B cell (primary cell): ENCODE data around the gene VWA8. TPM values are rescaled to one million over a fixed set of nuclear protein-coding genes. Genes with fewer than 3 reads are reported as not detected.

Source experiments
- ATAC-seq: fragments of 200-7000 bp; cut with Tn5 transposase; one replicate; pipeline ENCODE4 v1.10.0; 2021; ENCODE audit warnings: low read depth, mild to moderate bottlenecking, moderate number of reproducible peaks, moderate library complexity
- CTCF ChIA-PET: fragments of 350-600 bp; sonication (Branson Sonifier 250); formaldehyde crosslinking; loops from one replicate; lab custom pipeline; 2021; ENCODE audit warnings: antibody characterized with exemption, inconsistent platforms; lab: Charles Lee
- POLR2A ChIA-PET: fragments of 350-600 bp; sonication (Branson Sonifier 250); formaldehyde crosslinking; loops from one replicate; lab custom pipeline; 2021; ENCODE audit warnings: antibody characterized with exemption; lab: Charles Lee
- DNase-seq: peaks from one replicate; pipeline ENCODE4 v3.0.0; 2013
- H2AFZ ChIP-seq: 2 replicates; pipeline ENCODE4 v1.6.1; 2012; ENCODE audit warnings: mild to moderate bottlenecking, low read depth, low read length; ENCODE audit not compliant: insufficient read depth, poor library complexity, severe bottlenecking
- H3K27ac ChIP-seq, 2 donors: 1 replicate in 1 of 2; 2 replicates in 1 of 2; pipeline ENCODE4 v1.5.1; 2012 to 2013; ENCODE audit warnings: low read length in 2 of 2, mild to moderate bottlenecking in 2 of 2, moderate library complexity in 1 of 2
- H3K27me3 ChIP-seq, 4 experiments: fragments of 200-600 bp in 1 of 4; sonication (generic) in 1 of 4; replicated peaks in 1 of 4; 1 replicate in 2 of 4; 2 replicates in 2 of 4; pipeline versions ENCODE4 v1.6.1 to v1.7.0; 2013 to 2016; ENCODE audit warnings: low read length in 3 of 4, mild to moderate bottlenecking in 2 of 4, mixed read lengths in 1 of 4, moderate library complexity in 1 of 4; ENCODE audit not compliant: insufficient read depth in 4 of 4, control insufficient read depth in 3 of 4; ENCODE audit errors: control extremely low read depth in 1 of 4
- H3K36me3 ChIP-seq, 2 experiments: replicated peaks in 1 of 2; 1 replicate in 1 of 2; 2 replicates in 1 of 2; pipeline versions ENCODE4 v1.6.1 to v1.7.1; 2013; ENCODE audit warnings: low read length in 1 of 2; ENCODE audit not compliant: insufficient read depth in 2 of 2, control insufficient read depth in 1 of 2; ENCODE audit errors: control extremely low read depth in 1 of 2, extremely low read depth in 1 of 2
- H3K4me1 ChIP-seq, 2 donors: fragments of 200-600 bp in 1 of 2; sonication (generic) in 1 of 2; 1 replicate in 1 of 2; 2 replicates in 1 of 2; pipeline versions ENCODE4 v1.5.1 to v1.6.1; 2013 to 2017; ENCODE audit warnings: low read length in 2 of 2; ENCODE audit not compliant: control insufficient read depth in 2 of 2, insufficient read depth in 2 of 2
- H3K4me2 ChIP-seq: replicated peaks from 2 replicates; pipeline ENCODE3; 2012; ENCODE audit warnings: mild to moderate bottlenecking, low read depth, low read length; ENCODE audit not compliant: poor library complexity, severe bottlenecking
- H3K4me3 ChIP-seq, 5 experiments: fragments of 200-600 bp in 1 of 5; sonication (generic) in 1 of 5; 1 replicate in 3 of 5; 2 replicates in 2 of 5; pipeline versions ENCODE4 v1.5.1 to v1.7.0; 2011 to 2016; ENCODE audit warnings: low read length in 4 of 5, mild to moderate bottlenecking in 4 of 5, low read depth in 2 of 5, control low read depth in 1 of 5, moderate library complexity in 1 of 5; ENCODE audit not compliant: insufficient read depth in 1 of 5; ENCODE audit errors: control extremely low read depth in 1 of 5, extremely low read depth in 1 of 5
- H3K79me2 ChIP-seq: fragments of 200-600 bp; sonication (generic); one replicate; pipeline ENCODE4 v1.6.0; 2016; ENCODE audit warnings: low read length; ENCODE audit not compliant: control insufficient read depth, insufficient read depth
- H3K9ac ChIP-seq: fragments of 200-600 bp; sonication (generic); 2 replicates; pipeline ENCODE4 v1.6.1; 2017; ENCODE audit warnings: mild to moderate bottlenecking, low read length, moderate library complexity
- H3K9me3 ChIP-seq, 3 donors: one replicate each; pipeline versions ENCODE4 v1.6.1 to v1.7.1; 2013; ENCODE audit warnings: low read length in 2 of 3; ENCODE audit not compliant: control insufficient read depth in 2 of 3, insufficient read depth in 1 of 3; ENCODE audit errors: control extremely low read depth in 1 of 3
- H4K20me1 ChIP-seq: 2 replicates; pipeline ENCODE4 v1.6.0; 2012; ENCODE audit warnings: mild to moderate bottlenecking, low read length; ENCODE audit not compliant: insufficient read depth, control insufficient read depth, poor library complexity, severe bottlenecking
- H3K27ac Mint-ChIP-seq: one replicate; pipeline ENCODE4 v1.8.0; 2021; ENCODE audit warnings: mixed read lengths
- H3K27me3 Mint-ChIP-seq: one replicate; pipeline ENCODE4 v1.8.0; 2021; ENCODE audit warnings: mixed read lengths
- H3K4me1 Mint-ChIP-seq: one replicate; pipeline ENCODE4 v1.8.0; 2021; ENCODE audit warnings: mixed read lengths
- H3K4me3 Mint-ChIP-seq: one replicate; pipeline ENCODE4 v1.8.0; 2021; ENCODE audit warnings: mixed read lengths
- H3K9me3 Mint-ChIP-seq: one replicate; pipeline ENCODE4 v1.8.0; 2022; ENCODE audit warnings: mixed read lengths; ENCODE audit not compliant: insufficient read depth
- EZH2 ChIP-seq: IDR thresholded peaks from 2 replicates; pipeline ENCODE4 v1.6.1; 2012; ENCODE audit warnings: borderline replicate concordance, low read depth, mild to moderate bottlenecking, moderate library complexity, low read length; ENCODE audit not compliant: insufficient read depth, poor library complexity, severe bottlenecking
- WGBS: methylation state at CpG from one replicate; pipeline ENCODE4 v1.1.5; 2013; ENCODE audit warnings: missing lambda C conversion rate; ENCODE audit not compliant: insufficient coverage; 5-methylcytosine and 5-hydroxymethylcytosine counted together
- intact Hi-C: fragments of 100-400 bp; cut with micrococcal nuclease; formaldehyde crosslinking; loops from one replicate; pipeline ENCODE4 v1.10.0; 2022
- polyA plus RNA-seq: library from polyadenylated mRNA; depleted of rRNA; stranded (reverse); fragments of >200 nt; gene quantifications from 2 replicates; pipeline ENCODE4 v1.2.3, GENCODE V29; 2012
- total RNA-seq, 2 donors: library from RNA; stranded (reverse); fragments of 120-200 nt in 1 of 2; gene quantifications; 1 replicate in 1 of 2; 2 replicates in 1 of 2; pipeline versions ENCODE4 v1.2.3 to v1.2.4, GENCODE V29; 2013 to 2022
- TF ChIP-seq, protein P1 (sequence below): fragments of 200-600 bp; IDR thresholded peaks from one replicate; pipeline ENCODE4 v1.8.0; 2022; ENCODE audit warnings: antibody characterized with exemption, mild to moderate bottlenecking

The VWA8 gene
- total and polyA plus RNA-seq, 2 donors (not counting 1 experiment from before 2014, with no cell fraction given) = 6.0 to 19.7 TPM

DNA sequence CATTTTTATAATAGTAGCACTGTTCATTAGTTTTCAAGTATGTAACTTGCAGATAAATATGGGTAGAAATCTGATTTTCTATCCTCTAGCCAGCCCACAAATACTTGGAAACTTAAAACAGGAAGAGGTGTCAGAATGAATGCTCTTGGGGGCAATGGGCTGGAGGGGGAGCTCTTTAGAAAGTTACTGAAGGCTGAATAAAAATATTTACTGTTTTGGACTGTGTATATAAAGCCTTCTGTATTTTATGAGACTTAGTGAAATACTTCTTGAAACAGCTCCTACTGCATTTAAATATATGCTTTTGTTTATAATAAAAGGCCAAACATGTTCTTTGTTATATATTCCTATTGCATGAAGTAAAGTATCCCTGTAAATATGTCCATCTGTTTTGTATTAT lies 364.7 kb downstream of the VWA8 start:
- H3K27ac ChIP-seq = no peak overlapping the region
- no peak overlapping the region for H3K27ac Mint-ChIP-seq
- intact Hi-C loops = no loop called here

DNA sequence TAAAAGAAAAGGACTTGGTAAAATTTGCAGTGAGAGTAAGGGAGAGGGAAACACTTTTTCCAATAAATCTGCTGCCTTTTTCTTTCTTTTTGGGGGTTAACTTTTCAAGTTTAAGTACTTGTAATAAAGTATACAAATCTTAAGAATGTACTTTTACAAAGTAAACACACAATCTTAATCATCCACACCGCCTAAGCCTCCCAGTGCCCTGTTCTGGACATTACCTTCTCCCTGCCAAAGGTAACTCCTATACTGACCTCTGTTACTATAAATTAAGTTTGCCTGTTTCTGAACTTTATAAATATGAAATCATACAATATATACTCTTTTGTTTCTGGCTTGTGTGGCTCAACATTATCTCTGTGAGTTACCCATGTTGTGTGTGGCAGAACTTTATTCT lies 365.6 kb downstream of the VWA8 start:
- POLR2A ChIA-PET = no interaction called here
- Histone ChIP-seq H4K20me1 (no peaks in the 10 kb centered on the region), H2AFZ (no peak overlapping the region), H3K9me3 (no peaks in the 10 kb centered on the region), H3K79me2 (no peaks in the 10 kb centered on the region), H3K4me1 (peaks cover 0 to 6% of the 10 kb centered on the region in 2 donors), H3K9ac (no peak overlapping the region), H3K4me3 (no peak overlapping the region), H3K36me3 (no peaks in the 10 kb centered on the region), H3K27ac (no peak overlapping the region), H3K4me2 (no peak overlapping the region), H3K27me3 (no peaks in the 10 kb centered on the region)
- Mint-ChIP-seq H3K27ac (no peak overlapping the region), H3K27me3 (no peaks in the 10 kb centered on the region), H3K9me3 (no peaks in the 10 kb centered on the region), H3K4me1 (peaks cover 6% of the 10 kb centered on the region), H3K4me3 (no peak overlapping the region)
- intact Hi-C loops = no loop called here
- CTCF ChIA-PET = no interaction called here
- no CpG with 5 or more reads among the region's 1 CpG for WGBS
- ATAC-seq = no peak
- no peak for TF ChIP-seq EZH2
- TF ChIP-seq, protein P1, sequence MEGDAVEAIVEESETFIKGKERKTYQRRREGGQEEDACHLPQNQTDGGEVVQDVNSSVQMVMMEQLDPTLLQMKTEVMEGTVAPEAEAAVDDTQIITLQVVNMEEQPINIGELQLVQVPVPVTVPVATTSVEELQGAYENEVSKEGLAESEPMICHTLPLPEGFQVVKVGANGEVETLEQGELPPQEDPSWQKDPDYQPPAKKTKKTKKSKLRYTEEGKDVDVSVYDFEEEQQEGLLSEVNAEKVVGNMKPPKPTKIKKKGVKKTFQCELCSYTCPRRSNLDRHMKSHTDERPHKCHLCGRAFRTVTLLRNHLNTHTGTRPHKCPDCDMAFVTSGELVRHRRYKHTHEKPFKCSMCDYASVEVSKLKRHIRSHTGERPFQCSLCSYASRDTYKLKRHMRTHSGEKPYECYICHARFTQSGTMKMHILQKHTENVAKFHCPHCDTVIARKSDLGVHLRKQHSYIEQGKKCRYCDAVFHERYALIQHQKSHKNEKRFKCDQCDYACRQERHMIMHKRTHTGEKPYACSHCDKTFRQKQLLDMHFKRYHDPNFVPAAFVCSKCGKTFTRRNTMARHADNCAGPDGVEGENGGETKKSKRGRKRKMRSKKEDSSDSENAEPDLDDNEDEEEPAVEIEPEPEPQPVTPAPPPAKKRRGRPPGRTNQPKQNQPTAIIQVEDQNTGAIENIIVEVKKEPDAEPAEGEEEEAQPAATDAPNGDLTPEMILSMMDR = no peak
- DNase-seq = no peak

More for the DNA sequence above, 364.7 kb downstream of the VWA8 start:
- Mint-ChIP-seq H3K4me1 (no peaks in the 10 kb centered on the region), H3K27me3 (no peaks in the 10 kb centered on the region), H3K9me3 (no peaks in the 10 kb centered on the region), H3K4me3 (no peak overlapping the region)
- Histone ChIP-seq H3K79me2 (no peaks in the 10 kb centered on the region), H3K4me3 (no peak overlapping the region), H2AFZ (no peak overlapping the region), H3K9ac (no peak overlapping the region), H4K20me1 (no peaks in the 10 kb centered on the region), H3K27me3 (no peaks in the 10 kb centered on the region), H3K9me3 (no peaks in the 10 kb centered on the region), H3K36me3 (no peaks in the 10 kb centered on the region), H3K4me2 (no peak overlapping the region), H3K4me1 (no peaks in the 10 kb centered on the region)
- DNase-seq = no peak
- ChIA-PET CTCF (no interaction called here), POLR2A (no interaction called here)
- TF ChIP-seq EZH2 = no peak
- TF ChIP-seq, protein P1 = no peak
- ATAC-seq = no peak
